Skin epidermis (tissue), 12 donors: ENCODE data around the gene PDHX.
"Not testable (repeated sequence)": the region's sequence is repeated elsewhere in the genome, so short reads cannot be mapped to it uniquely, and the experiment has no call there.

Experiments used
- H3K27ac ChIP-seq, 21 experiments: fragments of 200-600 bp; sonication (generic) in 11 of 21; one replicate each; pipeline ENCODE4 v1.5.0; 2020; ENCODE audit warnings: mild to moderate bottlenecking in 3 of 21, inconsistent platforms in 2 of 21, moderate library complexity in 2 of 21
- H3K4me3 ChIP-seq, 7 experiments: fragments of 200-600 bp; sonication (generic) in 2 of 7; one replicate each; pipeline ENCODE4 v1.5.0; 2020; ENCODE audit warnings: inconsistent platforms in 2 of 7, mild to moderate bottlenecking in 2 of 7, moderate library complexity in 1 of 7

The PDHX gene

GRCh38 chr11:34909415-34909814 lies 7.0 kb upstream of the PDHX start:
- Histone ChIP-seq H3K4me3 (no peak overlapping the region), H3K27ac (no peak overlapping the region)

- H3K4me3 ChIP-seq, result no peak overlapping the region
- H3K27ac ChIP-seq, result peak overlapping the region in 1 of 21 experiments; percentile 2
These were observed 6.5 kb upstream of the PDHX start for GRCh38 chr11:34909955-34910354.

GRCh38 chr11:34910817-34911216 lies 5.6 kb upstream of the PDHX start:
- Histone ChIP-seq H3K27ac (peak overlapping the region in 1 of 21 experiments; percentile 2), H3K4me3 (no peak overlapping the region)

GRCh38 chr11:34911676-34912075 lies 4.7 kb upstream of the PDHX start:
- no peak overlapping the region for H3K27ac ChIP-seq
- H3K4me3 ChIP-seq, result no peak overlapping the region

GRCh38 chr11:34913556-34913955 lies 2.9 kb upstream of the PDHX start:
- not testable (repeated sequence) for H3K27ac ChIP-seq, H3K4me3 ChIP-seq

- Histone ChIP-seq H3K4me3 (peak overlapping the region; percentile 51 to 96 (median 84)), H3K27ac (peak overlapping the region; percentile 77 to 97 (median 93))
These were observed 1.0 kb upstream of the PDHX start for GRCh38 chr11:34915136-34916014.

GRCh38 chr11:34916843-34917770 lies 689 bp downstream of the PDHX start:
- Histone ChIP-seq H3K4me3 (peak overlapping the region; percentile 51 to 96 (median 84)), H3K27ac (peak overlapping the region; percentile 55 to 97 (median 93))

GRCh38 chr11:34921156-34921555 lies 4.7 kb downstream of the PDHX start:
- Histone ChIP-seq H3K27ac (no peak overlapping the region), H3K4me3 (no peak overlapping the region)

- H3K27ac ChIP-seq, result peak overlapping the region in 1 of 21 experiments; percentile 1
- H3K4me3 ChIP-seq, result no peak overlapping the region
These were observed 8.3 kb downstream of the PDHX start for GRCh38 chr11:34924714-34925113.

- Histone ChIP-seq H3K4me3 (no peak overlapping the region), H3K27ac (peak overlapping the region in 2 of 21 experiments; percentile 17 to 32)
These were observed 9.8 kb downstream of the PDHX start for GRCh38 chr11:34926101-34926830.

GRCh38 chr11:34926831-34927132 lies 10.4 kb downstream of the PDHX start:
- peak overlapping the region in 1 of 21 experiments; percentile 32 for H3K27ac ChIP-seq
- no peak overlapping the region for H3K4me3 ChIP-seq

- Histone ChIP-seq H3K27ac (no peak overlapping the region), H3K4me3 (no peak overlapping the region)
These were observed 12.0 kb downstream of the PDHX start for GRCh38 chr11:34928268-34928959.

- Histone ChIP-seq H3K27ac (no peak overlapping the region), H3K4me3 (no peak overlapping the region)
These were observed 12.7 kb downstream of the PDHX start for GRCh38 chr11:34928960-34929680.

- Histone ChIP-seq H3K27ac (no peak overlapping the region), H3K4me3 (no peak overlapping the region)
These were observed 13.7 kb downstream of the PDHX start for GRCh38 chr11:34929794-34930763.

GRCh38 chr11:34936945-34937629 lies 20.7 kb downstream of the PDHX start:
- Histone ChIP-seq H3K27ac (no peak overlapping the region), H3K4me3 (no peak overlapping the region)

GRCh38 chr11:34938611-34939010 lies 22.2 kb downstream of the PDHX start:
- Histone ChIP-seq H3K27ac (no peak overlapping the region), H3K4me3 (no peak overlapping the region)

- H3K4me3 ChIP-seq, result no peak overlapping the region
- H3K27ac ChIP-seq, result no peak overlapping the region
These were observed 23.7 kb downstream of the PDHX start for GRCh38 chr11:34940026-34940677.
